CD4-positive, alpha-beta T cell treated with Interleukin-2 at 100 ng/mL for 4 hours (primary cell): Measurements from ENCODE around the gene ARSB.
"Not testable (repeated sequence)": the region's sequence is repeated elsewhere in the genome, so short reads cannot be mapped to it uniquely, and the experiment has no call there.

ENCODE experiments used
- DNase-seq: peaks from one replicate; pipeline ENCODE4 v3.0.0-alpha.2; 2020; ENCODE audit warnings: low spot score

Gene ARSB

GRCh38 chr5:78751872-78752271 lies 233.2 kb downstream of the ARSB start:
- DNase-seq, result no peak

GRCh38 chr5:78750281-78750680 lies 234.8 kb downstream of the ARSB start:
- no peak for DNase-seq

GRCh38 chr5:78747705-78748359 lies 237.3 kb downstream of the ARSB start:
- no peak for DNase-seq

- no peak for DNase-seq
Measured at GRCh38 chr5:78747055-78747454, 238.1 kb downstream of the ARSB start.

GRCh38 chr5:78746021-78746770 lies 238.9 kb downstream of the ARSB start:
- no peak for DNase-seq

GRCh38 chr5:78744951-78745534 lies 240.1 kb downstream of the ARSB start:
- DNase-seq, result no peak

GRCh38 chr5:78741019-78741418 lies 244.1 kb downstream of the ARSB start:
- DNase-seq, result no peak

GRCh38 chr5:78738693-78739300 lies 246.3 kb downstream of the ARSB start:
- DNase-seq, result no peak

GRCh38 chr5:78738104-78738503 lies 247.0 kb downstream of the ARSB start:
- no peak for DNase-seq

GRCh38 chr5:78735834-78736463 lies 249.2 kb downstream of the ARSB start:
- no peak for DNase-seq

- DNase-seq, result no peak
Measured at GRCh38 chr5:78734950-78735349, 250.2 kb downstream of the ARSB start.

- no peak for DNase-seq
Measured at GRCh38 chr5:78734094-78734845, 250.8 kb downstream of the ARSB start.

- DNase-seq, result not testable (repeated sequence)
Measured at GRCh38 chr5:78732721-78733120, 252.4 kb downstream of the ARSB start.

GRCh38 chr5:78731884-78732283 lies 253.2 kb downstream of the ARSB start:
- no peak for DNase-seq

- DNase-seq, result no peak
Measured at GRCh38 chr5:78730300-78731094, 254.6 kb downstream of the ARSB start.

GRCh38 chr5:78727786-78728761 lies 257.0 kb downstream of the ARSB start:
- DNase-seq, result no peak
